Spleen (tissue), 7 donors: ENCODE data around the gene ADM2.

ENCODE experiments used
- POLR2A ChIP-seq, 3 donors: fragments of 450-650 bp; IDR thresholded peaks; one replicate each; pipeline ENCODE4 v1.5.1; 2017; ENCODE audit warnings: antibody characterized with exemption in 3 of 3, mild to moderate bottlenecking in 1 of 3
- POLR2AphosphoS5 ChIP-seq, 3 donors: sonication (generic); formaldehyde crosslinking; IDR thresholded peaks; one replicate each; pipeline ENCODE4 v1.5.1; 2017; ENCODE audit warnings: antibody characterized with exemption in 3 of 3
- TF ChIP-seq, protein P1 (sequence below), 11 experiments: fragments of 200-600 bp in 7 of 11; fragments of 450-650 bp in 4 of 11; sonication (generic) in 4 of 11; IDR thresholded peaks in 8 of 11; conservative IDR thresholded peaks in 3 of 11; 1 replicate in 7 of 11; 2 replicates in 4 of 11; pipeline versions ENCODE4 v1.4.0 to v1.8.0; 2016 to 2021; ENCODE audit warnings: antibody characterized with exemption in 11 of 11, inconsistent platforms in 4 of 11, mild to moderate bottlenecking in 1 of 11
- donor health status: DM: no; HTN: no; CAD: no; lungs with moderate emphysema.
- donor health status: DM: no; HTN: no; CAD: no.
- donor health status: DM: no; HTN: no; CAD: no.

DNA sequence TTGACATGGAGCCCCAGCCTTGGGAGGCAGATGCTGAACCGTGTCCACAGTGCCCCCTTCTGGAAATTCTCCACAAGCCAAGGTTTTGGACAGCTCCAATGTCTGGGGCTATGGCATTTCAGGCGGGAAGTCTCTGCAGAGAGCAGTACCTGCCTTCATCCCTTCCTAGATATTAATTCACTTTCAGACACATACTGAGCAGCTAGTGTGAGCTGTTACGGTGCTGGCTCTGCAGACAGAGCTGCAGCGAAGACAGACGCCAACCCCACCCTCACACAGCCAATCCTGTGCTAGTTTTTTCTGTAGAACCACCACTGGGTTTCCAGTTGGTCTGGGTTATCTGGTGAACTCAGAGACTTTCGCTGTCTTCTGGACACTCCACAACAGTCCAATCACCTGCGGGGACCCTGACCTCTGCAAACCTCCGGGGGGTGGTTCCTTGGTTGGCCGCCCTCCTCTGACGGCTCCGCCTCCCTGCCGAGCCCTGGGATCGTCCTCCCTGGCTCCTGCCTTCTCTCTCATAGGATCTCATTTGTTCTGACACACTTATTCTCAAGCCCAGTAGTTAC lies 17.1 kb downstream of the ADM2 start:
- TF ChIP-seq POLR2A (IDR thresholded peaks at IDR 0.05) (no peak), POLR2AphosphoS5 (IDR thresholded peaks at IDR 0.05) (peak in 1 of 3 donors; percentile 56)
- TF ChIP-seq, protein P1, sequence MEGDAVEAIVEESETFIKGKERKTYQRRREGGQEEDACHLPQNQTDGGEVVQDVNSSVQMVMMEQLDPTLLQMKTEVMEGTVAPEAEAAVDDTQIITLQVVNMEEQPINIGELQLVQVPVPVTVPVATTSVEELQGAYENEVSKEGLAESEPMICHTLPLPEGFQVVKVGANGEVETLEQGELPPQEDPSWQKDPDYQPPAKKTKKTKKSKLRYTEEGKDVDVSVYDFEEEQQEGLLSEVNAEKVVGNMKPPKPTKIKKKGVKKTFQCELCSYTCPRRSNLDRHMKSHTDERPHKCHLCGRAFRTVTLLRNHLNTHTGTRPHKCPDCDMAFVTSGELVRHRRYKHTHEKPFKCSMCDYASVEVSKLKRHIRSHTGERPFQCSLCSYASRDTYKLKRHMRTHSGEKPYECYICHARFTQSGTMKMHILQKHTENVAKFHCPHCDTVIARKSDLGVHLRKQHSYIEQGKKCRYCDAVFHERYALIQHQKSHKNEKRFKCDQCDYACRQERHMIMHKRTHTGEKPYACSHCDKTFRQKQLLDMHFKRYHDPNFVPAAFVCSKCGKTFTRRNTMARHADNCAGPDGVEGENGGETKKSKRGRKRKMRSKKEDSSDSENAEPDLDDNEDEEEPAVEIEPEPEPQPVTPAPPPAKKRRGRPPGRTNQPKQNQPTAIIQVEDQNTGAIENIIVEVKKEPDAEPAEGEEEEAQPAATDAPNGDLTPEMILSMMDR (IDR thresholded peaks at IDR 0.05 in 8 of 11, conservative IDR thresholded peaks at IDR 0.05 in 3 of 11), result peak; percentile 49 to 83 (median 71)
